HEK293 (cell line): ENCODE results near the gene MAP2.

Source experiments
- PRDM2 ChIP-seq: fragments of 450-650 bp; formaldehyde crosslinking; IDR thresholded peaks from 2 replicates; pipeline ENCODE4 v1.5.1; 2016; ENCODE audit warnings: missing biosample characterization, missing genetic modification characterization, borderline replicate concordance
- REST ChIP-seq: fragments of 450-650 bp; formaldehyde crosslinking; IDR thresholded peaks from 2 replicates; pipeline ENCODE4 v1.5.1; 2016; ENCODE audit warnings: missing biosample characterization, missing genetic modification characterization
- ZNF24 ChIP-seq: fragments of 450-650 bp; formaldehyde crosslinking; IDR thresholded peaks from 2 replicates; pipeline ENCODE4 v1.5.1; 2016; ENCODE audit warnings: missing biosample characterization, missing genetic modification characterization
- ZNF521 ChIP-seq: fragments of 450-650 bp; formaldehyde crosslinking; IDR thresholded peaks from 2 replicates; pipeline ENCODE4 v1.5.1; 2017; ENCODE audit warnings: missing biosample characterization, mild to moderate bottlenecking, missing genetic modification characterization
- TF ChIP-seq, protein P1 (sequence below): fragments of 450-650 bp; formaldehyde crosslinking; IDR thresholded peaks from 2 replicates; pipeline ENCODE4 v1.5.1; 2016; ENCODE audit warnings: missing biosample characterization, missing genetic modification characterization

DNA sequence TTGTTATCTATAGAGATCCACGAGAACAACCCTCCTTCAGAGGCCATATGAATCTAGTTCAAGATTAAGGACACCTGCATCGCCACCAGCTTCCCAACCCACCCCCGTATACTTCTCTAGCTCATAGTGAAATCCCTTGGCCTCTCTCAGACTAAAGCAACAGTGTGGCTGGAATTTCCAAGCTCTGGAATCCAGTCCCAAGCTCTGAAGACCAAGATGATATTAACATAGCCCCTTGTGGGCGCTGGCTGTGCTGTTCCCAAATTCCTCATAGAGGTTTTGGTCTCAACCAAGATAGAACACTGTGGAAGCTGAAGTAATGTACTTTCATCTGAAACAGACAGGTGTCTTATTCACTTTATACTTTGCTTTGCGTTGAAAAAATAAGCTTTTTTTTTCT is 139.6 kb downstream of the MAP2 start:
- TF ChIP-seq, protein P1, sequence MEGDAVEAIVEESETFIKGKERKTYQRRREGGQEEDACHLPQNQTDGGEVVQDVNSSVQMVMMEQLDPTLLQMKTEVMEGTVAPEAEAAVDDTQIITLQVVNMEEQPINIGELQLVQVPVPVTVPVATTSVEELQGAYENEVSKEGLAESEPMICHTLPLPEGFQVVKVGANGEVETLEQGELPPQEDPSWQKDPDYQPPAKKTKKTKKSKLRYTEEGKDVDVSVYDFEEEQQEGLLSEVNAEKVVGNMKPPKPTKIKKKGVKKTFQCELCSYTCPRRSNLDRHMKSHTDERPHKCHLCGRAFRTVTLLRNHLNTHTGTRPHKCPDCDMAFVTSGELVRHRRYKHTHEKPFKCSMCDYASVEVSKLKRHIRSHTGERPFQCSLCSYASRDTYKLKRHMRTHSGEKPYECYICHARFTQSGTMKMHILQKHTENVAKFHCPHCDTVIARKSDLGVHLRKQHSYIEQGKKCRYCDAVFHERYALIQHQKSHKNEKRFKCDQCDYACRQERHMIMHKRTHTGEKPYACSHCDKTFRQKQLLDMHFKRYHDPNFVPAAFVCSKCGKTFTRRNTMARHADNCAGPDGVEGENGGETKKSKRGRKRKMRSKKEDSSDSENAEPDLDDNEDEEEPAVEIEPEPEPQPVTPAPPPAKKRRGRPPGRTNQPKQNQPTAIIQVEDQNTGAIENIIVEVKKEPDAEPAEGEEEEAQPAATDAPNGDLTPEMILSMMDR (tag by site-specific recombination), result no peak
- TF ChIP-seq ZNF24 (no peak), PRDM2 (tag by site-specific recombination) (no peak), REST (no peak), ZNF521 (tag by site-specific recombination) (no peak)
